ENCODE measurements around the gene GSN.
"Not testable (repeated sequence)": the region's sequence is repeated elsewhere in the genome, so short reads cannot be mapped to it uniquely, and the experiment has no call there.

GSN gene

GRCh38 chr9:121288673-121289025 lies 20.7 kb downstream of the GSN start:
- DNase-seq (ENCODE audit: low read depth in 2 of 2), result no peak

GRCh38 chr9:121289026-121289771 lies 21.2 kb downstream of the GSN start:
- DNase-seq (ENCODE audit: low read depth in 2 of 2), result no peak

GRCh38 chr9:121289772-121290370 lies 21.9 kb downstream of the GSN start:
- no peak for DNase-seq (ENCODE audit: low read depth in 2 of 2)

GRCh38 chr9:121291536-121291935 lies 23.6 kb downstream of the GSN start:
- DNase-seq (ENCODE audit: low read depth in 2 of 2), result not testable (repeated sequence)

GRCh38 chr9:121292051-121292450 lies 24.1 kb downstream of the GSN start:
- DNase-seq (ENCODE audit: low read depth in 2 of 2), result no peak

GRCh38 chr9:121292801-121293241 lies 24.9 kb downstream of the GSN start:
- no peak for DNase-seq (ENCODE audit: low read depth in 2 of 2)

- no peak for DNase-seq (ENCODE audit: low read depth in 2 of 2)
Measured at GRCh38 chr9:121294151-121294743, 26.3 kb downstream of the GSN start.

GRCh38 chr9:121294866-121295661 lies 27.1 kb downstream of the GSN start:
- no peak for DNase-seq (ENCODE audit: low read depth in 2 of 2)

- no peak for DNase-seq (ENCODE audit: low read depth in 2 of 2)
Measured at GRCh38 chr9:121295662-121296191, 27.8 kb downstream of the GSN start.

GRCh38 chr9:121296213-121297127 lies 28.5 kb downstream of the GSN start:
- DNase-seq (ENCODE audit: low read depth in 2 of 2), result no peak

- no peak for DNase-seq (ENCODE audit: low read depth in 2 of 2)
Measured at GRCh38 chr9:121297389-121297788, 29.4 kb downstream of the GSN start.

- DNase-seq (ENCODE audit: low read depth in 2 of 2), result no peak
Measured at GRCh38 chr9:121298016-121298538, 30.1 kb downstream of the GSN start.

GRCh38 chr9:121298689-121299466 lies 30.9 kb downstream of the GSN start:
- DNase-seq (ENCODE audit: low read depth in 2 of 2), result no peak

- DNase-seq (ENCODE audit: low read depth in 2 of 2), result peak in 1 of 2 donors; percentile 6
Measured at GRCh38 chr9:121299467-121300282, 31.7 kb downstream of the GSN start.

- DNase-seq (ENCODE audit: low read depth in 2 of 2), result no peak
Measured at GRCh38 chr9:121300283-121301119, 32.5 kb downstream of the GSN start.

- DNase-seq (ENCODE audit: low read depth in 2 of 2), result no peak
Measured at GRCh38 chr9:121301881-121302286, 33.9 kb downstream of the GSN start.

- DNase-seq (ENCODE audit: low read depth in 2 of 2), result no peak
Measured at GRCh38 chr9:121302341-121302740, 34.4 kb downstream of the GSN start.

- no peak for DNase-seq (ENCODE audit: low read depth in 2 of 2)
Measured at GRCh38 chr9:121302786-121303185, 34.8 kb downstream of the GSN start.

Data from stimulated activated CD4-positive, alpha-beta T cell treated with anti-CD3 and anti-CD28 coated beads, Interleukin-1b, Interleukin-23, amount 100 ng/mL, for 4 hours (primary cell).